GM10248 (cell line): ENCODE measurements around the gene SEZ6L2.
A peak's percentile ranks its signal among the peaks of the same experiment; 100 is the strongest.

Source experiments
- CTCF ChIA-PET: fragments of 300-600 bp; sonication (Branson Sonifier 250); formaldehyde crosslinking; extraction: SDS; loops from one replicate; lab custom pipeline; 2021; ENCODE audit warnings: antibody characterized with exemption; lab: Yijun Ruan, JAX
- POLR2A ChIA-PET: fragments of 350-650 bp; sonication (Branson Sonifier 250); formaldehyde crosslinking; extraction: SDS; loops from one replicate; lab custom pipeline; 2020; ENCODE audit warnings: antibody characterized with exemption; lab: Yijun Ruan, JAX
- DNase-seq: peaks from one replicate; pipeline ENCODE4 v3.0.0; 2012; ENCODE audit errors: extremely low spot score
- TF ChIP-seq, protein P1 (sequence below): IDR thresholded peaks from 2 replicates; pipeline ENCODE4 v1.5.1; 2012; ENCODE audit warnings: mild to moderate bottlenecking, low read depth; ENCODE audit errors: extremely low read depth, missing control alignments, control extremely low read depth

Gene SEZ6L2

DNA sequence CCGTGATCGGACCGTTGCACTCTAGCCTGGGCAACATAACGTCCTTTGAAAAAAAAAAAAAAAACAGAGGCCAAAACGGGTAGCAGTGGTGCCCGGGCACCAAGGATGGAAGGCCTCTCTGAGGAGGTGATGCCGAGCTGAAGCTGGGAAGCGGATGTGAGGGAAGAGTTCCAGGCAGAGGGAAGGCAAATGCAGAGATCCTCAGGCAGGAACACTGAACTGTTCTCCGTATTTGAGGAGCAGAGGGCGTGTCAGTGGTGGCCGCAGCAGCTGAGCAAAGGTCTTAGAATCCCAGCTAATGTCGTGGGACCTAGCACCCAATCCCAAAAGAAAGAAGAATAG, 27.3 kb upstream of the SEZ6L2 start:
- TF ChIP-seq, protein P1, sequence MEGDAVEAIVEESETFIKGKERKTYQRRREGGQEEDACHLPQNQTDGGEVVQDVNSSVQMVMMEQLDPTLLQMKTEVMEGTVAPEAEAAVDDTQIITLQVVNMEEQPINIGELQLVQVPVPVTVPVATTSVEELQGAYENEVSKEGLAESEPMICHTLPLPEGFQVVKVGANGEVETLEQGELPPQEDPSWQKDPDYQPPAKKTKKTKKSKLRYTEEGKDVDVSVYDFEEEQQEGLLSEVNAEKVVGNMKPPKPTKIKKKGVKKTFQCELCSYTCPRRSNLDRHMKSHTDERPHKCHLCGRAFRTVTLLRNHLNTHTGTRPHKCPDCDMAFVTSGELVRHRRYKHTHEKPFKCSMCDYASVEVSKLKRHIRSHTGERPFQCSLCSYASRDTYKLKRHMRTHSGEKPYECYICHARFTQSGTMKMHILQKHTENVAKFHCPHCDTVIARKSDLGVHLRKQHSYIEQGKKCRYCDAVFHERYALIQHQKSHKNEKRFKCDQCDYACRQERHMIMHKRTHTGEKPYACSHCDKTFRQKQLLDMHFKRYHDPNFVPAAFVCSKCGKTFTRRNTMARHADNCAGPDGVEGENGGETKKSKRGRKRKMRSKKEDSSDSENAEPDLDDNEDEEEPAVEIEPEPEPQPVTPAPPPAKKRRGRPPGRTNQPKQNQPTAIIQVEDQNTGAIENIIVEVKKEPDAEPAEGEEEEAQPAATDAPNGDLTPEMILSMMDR = no peak
- CTCF ChIA-PET = interaction anchor here (0.8 to 1.9 kb wide), 8 partner anchors 10 to 79 kb away, joined by 3 to 6 read pairs (median 4); partner anchors contain the start of gene INO80E
- POLR2A ChIA-PET = interaction anchor here (0.6 kb wide), 1 partner anchor 62 kb away, joined by 7 read pairs; no protein-coding TSS in a partner anchor
- DNase-seq = no peak

DNA sequence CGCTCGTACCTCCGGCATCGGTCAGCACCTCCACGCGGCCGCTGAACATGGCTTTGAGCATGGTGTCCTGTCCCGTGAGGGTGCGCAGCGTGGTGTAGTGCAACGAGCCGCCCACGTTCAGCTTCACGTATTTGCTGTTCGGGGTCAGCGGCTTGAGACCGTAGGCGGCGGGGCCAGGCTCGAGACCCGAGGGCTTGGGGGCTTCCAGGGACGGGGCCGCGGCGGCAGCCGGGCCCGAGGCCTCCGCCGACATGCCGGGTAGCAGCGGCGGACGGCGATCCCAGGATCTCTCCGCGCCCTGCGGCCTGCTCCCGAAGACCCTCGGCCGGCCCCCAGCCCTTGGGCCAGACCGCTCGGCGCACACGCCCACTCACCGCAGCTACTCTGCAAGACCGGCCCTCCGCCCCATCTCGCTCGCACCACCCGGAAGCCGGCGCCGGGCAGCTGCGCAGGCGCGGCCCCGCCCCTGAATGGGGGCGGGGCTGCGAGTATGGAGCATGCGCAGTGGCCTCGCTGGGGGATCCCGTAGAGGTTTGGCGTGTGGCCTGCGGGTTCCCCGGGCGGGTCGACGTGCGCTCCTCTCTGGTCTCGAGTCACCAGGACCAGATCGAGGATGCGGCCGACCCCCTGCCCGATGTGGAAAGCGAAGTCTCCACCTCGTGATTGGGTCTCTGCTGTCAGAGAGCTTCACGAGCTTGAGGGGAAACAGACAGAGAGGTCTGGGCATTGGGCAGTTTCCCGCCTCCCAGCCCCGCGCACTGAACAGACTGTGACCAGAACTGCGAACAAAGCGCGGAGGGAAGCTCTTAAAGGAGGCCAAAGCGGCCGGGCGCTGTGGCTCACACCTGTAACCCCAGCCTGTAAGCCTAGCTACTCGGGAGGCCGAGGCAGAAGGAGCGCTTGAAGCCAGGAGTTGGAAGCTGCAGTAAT, 26.7 kb upstream of the SEZ6L2 start, which contains the start of gene KCTD13:
Gene KCTD13 (minus strand): TSS at position 446 of the 930 bp plus-strand sequence. CDS start 193 bp downstream, at position 253.
- DNase-seq = peak; percentile 100
- CTCF ChIA-PET = interaction anchor here (0.8 to 1.9 kb wide), 7 partner anchors 9 to 80 kb away, joined by 3 to 6 read pairs (median 3); partner anchors contain the start of gene INO80E

DNA sequence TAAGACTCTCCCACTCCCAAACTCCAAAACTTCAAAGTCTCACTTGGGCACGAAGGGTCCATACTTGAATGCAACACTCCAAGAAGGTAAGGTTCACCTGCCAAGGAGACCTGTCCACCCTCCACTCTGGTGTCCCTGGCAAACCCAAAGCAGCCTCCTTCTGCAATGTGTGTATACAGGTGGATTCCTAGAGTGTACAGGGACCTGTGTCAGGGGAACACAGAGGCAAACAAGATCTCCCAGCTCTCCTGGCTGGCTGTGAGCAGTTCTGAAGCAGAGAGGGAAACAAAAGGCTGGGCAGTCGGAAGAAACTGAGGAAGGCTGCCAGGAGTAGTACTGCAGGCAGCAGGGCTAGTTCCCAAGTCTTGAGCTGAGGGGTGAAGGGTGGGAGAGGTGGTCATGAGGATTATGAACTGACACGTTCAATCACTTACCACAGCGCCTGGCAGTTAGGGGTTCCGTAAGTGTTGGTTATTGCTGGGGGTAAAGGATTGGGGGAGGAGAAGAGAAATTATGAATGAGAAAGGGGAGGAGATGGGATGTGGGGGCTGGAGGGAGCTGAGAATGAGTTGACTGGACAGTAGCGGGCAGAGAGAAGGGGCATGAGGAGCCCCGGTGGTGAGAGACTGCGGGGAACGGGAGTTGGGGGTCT, 25.9 kb upstream of the SEZ6L2 start:
- TF ChIP-seq, protein P1 = no peak
- ChIA-PET CTCF (interaction anchor here (1.2 to 1.9 kb wide), 3 partner anchors 8 to 47 kb away, joined by 3 to 6 read pairs (median 3); no protein-coding TSS in a partner anchor), POLR2A (no interaction called here)
- DNase-seq = no peak

More for the DNA sequence above, 26.7 kb upstream of the SEZ6L2 start, which contains the start of gene KCTD13:
- POLR2A ChIA-PET = interaction anchor here (0.6 kb wide), 1 partner anchor 61 kb away, joined by 7 read pairs; no protein-coding TSS in a partner anchor
- TF ChIP-seq, protein P1 = no peak

DNA sequence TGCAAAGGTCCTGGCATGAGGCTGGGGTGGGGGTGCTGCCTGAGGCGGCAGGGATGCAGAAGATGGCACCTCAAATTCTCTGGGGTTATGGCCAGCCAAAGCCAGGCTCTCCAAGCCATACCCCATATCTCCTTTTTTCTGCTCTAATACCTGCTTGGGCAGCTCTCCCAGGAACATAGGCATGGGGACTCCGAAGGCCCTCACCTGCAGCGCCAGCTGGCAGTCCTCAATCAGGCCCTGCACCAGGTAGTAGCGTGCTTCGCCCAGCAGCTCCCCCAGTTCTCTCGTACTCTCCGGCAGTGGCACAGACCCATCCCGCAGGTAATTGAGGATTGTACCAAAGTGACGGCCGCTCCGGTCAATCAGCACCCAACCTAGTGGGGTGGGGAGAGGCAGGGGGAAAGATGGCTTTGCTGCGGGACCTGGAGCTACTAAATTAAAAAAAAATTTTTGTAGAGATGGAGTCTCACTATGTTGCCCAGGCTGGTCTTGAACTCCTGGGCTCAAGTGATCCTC, 23.7 kb upstream of the SEZ6L2 start:
- ChIA-PET CTCF (interaction anchor here (0.9 to 1.4 kb wide), 2 partner anchors 9 to 83 kb away, joined by 3 to 6 read pairs; no protein-coding TSS in a partner anchor), POLR2A (no interaction called here)
- DNase-seq = no peak
- TF ChIP-seq, protein P1 = no peak

DNA sequence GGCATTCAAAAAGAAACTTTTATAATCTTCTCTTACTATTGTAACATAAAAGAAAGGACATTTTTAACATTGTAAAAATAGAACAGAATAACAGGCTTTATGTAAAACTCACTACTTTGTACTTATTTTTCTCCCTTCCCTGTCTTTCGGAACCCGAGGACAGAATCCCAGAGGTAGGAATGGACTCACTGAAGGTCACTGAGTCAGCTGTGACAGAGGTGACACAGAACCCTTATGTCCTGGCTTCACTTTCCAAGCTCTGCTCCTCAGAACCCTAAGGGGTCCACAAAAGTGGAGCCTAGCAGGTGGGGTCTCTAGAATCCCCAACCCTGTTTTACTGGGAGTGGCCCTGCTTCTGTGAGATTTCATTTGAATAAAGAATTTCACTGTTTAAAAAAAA, 23.0 kb upstream of the SEZ6L2 start:
- TF ChIP-seq, protein P1 = no peak
- POLR2A ChIA-PET = no interaction called here
- DNase-seq = no peak
- CTCF ChIA-PET = interaction anchor here (0.9 to 1.4 kb wide), 2 partner anchors 8 to 83 kb away, joined by 3 to 6 read pairs; no protein-coding TSS in a partner anchor
